RWPE1 (cell line): ENCODE measurements around the gene GVQW3.
A peak's percentile ranks its signal among the peaks of the same experiment; 100 is the strongest.

ENCODE experiments used
- CTCF ChIA-PET: fragments of 350-600 bp; sonication (Branson Sonifier 250); formaldehyde crosslinking; extraction: SDS; loops from one replicate; lab custom pipeline; 2021; lab: Yijun Ruan, JAX
- POLR2A ChIA-PET: fragments of 400-600 bp; formaldehyde crosslinking; extraction: SDS; loops from one replicate; lab custom pipeline; 2020; ENCODE audit warnings: antibody characterized with exemption; ENCODE audit not compliant: low non-redundant PET; lab: Yijun Ruan, JAX
- DNase-seq: peaks from one replicate; pipeline ENCODE4 v3.0.0; 2012; ENCODE audit warnings: low spot score
- H3K27ac ChIP-seq: fragments of 450-650 bp; 2 replicates; pipeline ENCODE4 v1.5.1; 2017
- CTCF ChIP-seq: fragments of 450-650 bp; conservative IDR thresholded peaks from 2 replicates; pipeline ENCODE4 v1.5.1; 2017; ENCODE audit warnings: low read depth, mild to moderate bottlenecking

Gene GVQW3

GRCh38 chr11:76445121-76446084 is 64.3 kb downstream of the GVQW3 start:
- peak overlapping the region; percentile 85 for H3K27ac ChIP-seq
- ChIA-PET CTCF (interaction anchor here (0.8 kb wide), 1 partner anchor 52 kb away, joined by 3 read pairs; no protein-coding TSS in a partner anchor), POLR2A (interaction anchor here (0.6 kb wide), 1 partner anchor 221 kb away, joined by 3 read pairs; no protein-coding TSS in a partner anchor)
- DNase-seq, result peak; percentile 89
- no peak for TF ChIP-seq CTCF

GRCh38 chr11:76448506-76448905 is 67.4 kb downstream of the GVQW3 start:
- H3K27ac ChIP-seq, result no peak overlapping the region
- no peak for TF ChIP-seq CTCF
- no peak for DNase-seq
- ChIA-PET CTCF (no interaction called here), POLR2A (no interaction called here)

DNA sequence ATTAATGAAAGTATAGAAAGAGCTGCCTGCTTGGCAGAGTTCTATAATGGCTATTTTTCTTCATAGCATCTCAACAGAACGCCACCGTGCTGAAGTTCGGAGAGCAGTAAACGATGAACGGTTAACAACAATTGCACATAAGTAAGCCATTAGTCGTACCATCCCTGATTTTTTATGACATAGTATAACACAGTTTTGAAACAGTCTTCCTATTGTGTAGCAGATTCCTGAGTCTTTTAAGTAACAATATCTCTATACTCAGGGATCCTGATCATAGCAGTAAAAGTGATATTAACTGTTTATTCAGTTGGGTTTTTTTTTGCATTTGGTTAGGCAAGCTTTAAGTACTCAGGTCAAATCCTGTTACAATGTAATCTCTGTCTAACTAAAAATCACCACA is 72.1 kb downstream of the GVQW3 start:
- CTCF ChIA-PET, result no interaction called here
- H3K27ac ChIP-seq, result no peak overlapping the region
- DNase-seq, result no peak
- no peak for TF ChIP-seq CTCF
- POLR2A ChIA-PET, result no interaction called here

DNA sequence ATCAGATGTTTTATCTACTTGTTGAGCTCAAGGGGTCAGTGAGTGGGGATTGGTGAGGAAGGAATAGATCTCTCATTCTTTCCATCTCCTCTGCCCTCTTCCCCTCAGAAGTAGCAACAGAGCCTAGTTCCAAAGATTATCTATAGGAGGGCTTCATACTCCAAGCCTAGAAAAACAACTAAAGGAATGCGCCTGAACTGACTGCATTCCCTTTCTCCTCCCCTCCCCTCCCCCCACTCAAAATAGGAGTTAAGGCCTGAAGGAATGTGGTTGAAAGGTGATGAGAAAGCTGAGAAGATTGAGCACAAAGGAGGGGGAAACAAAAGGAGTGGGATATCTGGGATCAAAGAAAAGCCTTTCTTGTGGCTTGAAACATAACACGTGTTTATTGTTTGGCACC is 74.2 kb downstream of the GVQW3 start:
- CTCF ChIA-PET, result interaction anchor here (1.1 kb wide), 1 partner anchor 10 kb away, joined by 5 read pairs; no protein-coding TSS in a partner anchor
- no peak for DNase-seq
- no peak overlapping the region for H3K27ac ChIP-seq
- no peak for TF ChIP-seq CTCF
- POLR2A ChIA-PET, result no interaction called here

GRCh38 chr11:76455931-76456330 is 74.8 kb downstream of the GVQW3 start:
- DNase-seq, result no peak
- ChIA-PET CTCF (interaction anchor here (1.1 kb wide), 1 partner anchor 10 kb away, joined by 5 read pairs; no protein-coding TSS in a partner anchor), POLR2A (no interaction called here)
- TF ChIP-seq CTCF, result no peak
- no peak overlapping the region for H3K27ac ChIP-seq

GRCh38 chr11:76456571-76456970 is 75.4 kb downstream of the GVQW3 start:
- CTCF ChIA-PET, result interaction anchor here (1.1 kb wide), 1 partner anchor 9 kb away, joined by 5 read pairs; no protein-coding TSS in a partner anchor
- no peak for DNase-seq
- no peak overlapping the region for H3K27ac ChIP-seq
- no peak for TF ChIP-seq CTCF
- POLR2A ChIA-PET, result no interaction called here
